GM12892 (cell line): ENCODE measurements around the gene IQCE.

Experiments used
- POLR2A ChIP-seq: IDR thresholded peaks from 2 replicates; pipeline ENCODE4 v1.6.1; 2011; ENCODE audit warnings: low read depth, low read length, control low read depth
- TAF1 ChIP-seq: IDR thresholded peaks from 2 replicates; pipeline ENCODE4 v1.6.1; 2011; ENCODE audit warnings: low read depth, mild to moderate bottlenecking, control low read depth, low read length, borderline replicate concordance

GRCh38 chr7:2571409-2571808 is 12.6 kb downstream of the IQCE start:
- no peak for TF ChIP-seq TAF1
- TF ChIP-seq POLR2A, result no peak
